ACC112 (cell line): ENCODE measurements around the gene SGPL1.

Experiments used
- H2AFZ ChIP-seq: fragments of 200-600 bp; sonication (generic); one replicate; pipeline ENCODE4 v1.6.0; 2017; ENCODE audit warnings: antibody characterized with exemption, low read length; ENCODE audit not compliant: unreplicated experiment
- H3K27ac ChIP-seq: fragments of 200-600 bp; sonication (generic); 2 replicates; pipeline ENCODE4 v1.5.1; 2014; ENCODE audit warnings: low read depth, mild to moderate bottlenecking, antibody characterized with exemption, low read length, moderate library complexity
- H3K27me3 ChIP-seq: fragments of 200-600 bp; sonication (generic); 2 replicates; pipeline ENCODE4 v1.6.1; 2014; ENCODE audit warnings: mild to moderate bottlenecking, antibody characterized with exemption, low read length, moderate library complexity, mixed read lengths; ENCODE audit not compliant: insufficient read depth
- H3K36me3 ChIP-seq: fragments of 200-600 bp; sonication (generic); 2 replicates; pipeline ENCODE4 v1.6.1; 2016; ENCODE audit warnings: mild to moderate bottlenecking, antibody characterized with exemption, low read length, moderate library complexity, mixed read lengths; ENCODE audit not compliant: insufficient read depth
- H3K4me1 ChIP-seq: fragments of 200-600 bp; sonication (generic); one replicate; pipeline ENCODE4 v1.6.1; 2016; ENCODE audit warnings: low read length, mixed read lengths; ENCODE audit not compliant: insufficient read depth, unreplicated experiment, control insufficient read depth
- H3K4me3 ChIP-seq: fragments of 200-600 bp; sonication (generic); 2 replicates; pipeline ENCODE4 v1.5.1; 2014; ENCODE audit warnings: mild to moderate bottlenecking, low read depth, low read length
- H3K79me2 ChIP-seq: fragments of 200-600 bp; sonication (generic); one replicate; pipeline ENCODE4 v1.6.0; 2016; ENCODE audit warnings: low read length; ENCODE audit not compliant: control insufficient read depth, unreplicated experiment, insufficient read depth

The SGPL1 gene

GRCh38 chr10:70832852-70833528 lies 17.2 kb downstream of the SGPL1 start:
- 0 out of 2 replicates have a peak, but pooled peaks cover 6% of the 10 kb centered on the region for H3K36me3 ChIP-seq
- peak overlapping the region; percentile 89 for H3K27ac ChIP-seq
- peaks cover 28% of the 10 kb centered on the region for H3K79me2 ChIP-seq

GRCh38 chr10:70833601-70834000 lies 17.9 kb downstream of the SGPL1 start:
- Histone ChIP-seq H3K36me3 (peaks cover 12% of the 10 kb centered on the region), H3K79me2 (peaks cover 33% of the 10 kb centered on the region), H3K4me3 (peak overlapping the region; percentile 35; the same call in 1 of the 2 replicates), H3K27ac (peak overlapping the region; percentile 89), H2AFZ (peak overlapping the region; percentile 19), H3K27me3 (no peaks in the 10 kb centered on the region), H3K4me1 (peaks cover 36% of the 10 kb centered on the region)

More at GRCh38 chr10:70832852-70833528, 17.2 kb downstream of the SGPL1 start:
- no peaks in the 10 kb centered on the region for H3K27me3 ChIP-seq
- peak overlapping the region; percentile 35; the same call in 1 of the 2 replicates for H3K4me3 ChIP-seq
- peaks cover 36% of the 10 kb centered on the region for H3K4me1 ChIP-seq
- H2AFZ ChIP-seq = peak overlapping the region; percentile 19

- Histone ChIP-seq H2AFZ (peak overlapping the region; percentile 19), H3K27ac (peak overlapping the region; percentile 89), H3K4me1 (peaks cover 36% of the 10 kb centered on the region), H3K27me3 (no peaks in the 10 kb centered on the region), H3K4me3 (no peak overlapping the region), H3K36me3 (peaks cover 16% of the 10 kb centered on the region), H3K79me2 (peaks cover 33% of the 10 kb centered on the region)
Observed at GRCh38 chr10:70834021-70834420, 18.3 kb downstream of the SGPL1 start.

- Histone ChIP-seq H3K4me3 (no peak overlapping the region), H3K4me1 (peaks cover 36% of the 10 kb centered on the region), H3K79me2 (peaks cover 33% of the 10 kb centered on the region), H3K27ac (peak overlapping the region; percentile 89), H3K36me3 (peaks cover 16% of the 10 kb centered on the region), H2AFZ (no peak overlapping the region), H3K27me3 (no peaks in the 10 kb centered on the region)
Observed at GRCh38 chr10:70834441-70835151, 18.8 kb downstream of the SGPL1 start.

- Histone ChIP-seq H3K4me1 (peaks cover 36% of the 10 kb centered on the region), H3K27me3 (no peaks in the 10 kb centered on the region), H3K36me3 (peaks cover 16% of the 10 kb centered on the region), H3K79me2 (peaks cover 33% of the 10 kb centered on the region), H3K27ac (peak overlapping the region; percentile 7; the same call in 1 of the 2 replicates), H3K4me3 (no peak overlapping the region), H2AFZ (no peak overlapping the region)
Observed at GRCh38 chr10:70836319-70836718, 20.6 kb downstream of the SGPL1 start.

- H3K27ac ChIP-seq = no peak overlapping the region
- H3K36me3 ChIP-seq = peaks cover 16% of the 10 kb centered on the region
- peaks cover 33% of the 10 kb centered on the region for H3K79me2 ChIP-seq
- H3K4me1 ChIP-seq = peaks cover 29% of the 10 kb centered on the region
- no peak overlapping the region for H2AFZ ChIP-seq
- H3K27me3 ChIP-seq = no peaks in the 10 kb centered on the region
- no peak overlapping the region for H3K4me3 ChIP-seq
Observed at GRCh38 chr10:70837660-70838059, 21.9 kb downstream of the SGPL1 start.

GRCh38 chr10:70838270-70838805 lies 22.6 kb downstream of the SGPL1 start:
- peaks cover 16% of the 10 kb centered on the region for H3K36me3 ChIP-seq
- H3K4me3 ChIP-seq = no peak overlapping the region
- peaks cover 35% of the 10 kb centered on the region for H3K79me2 ChIP-seq
- H2AFZ ChIP-seq = no peak overlapping the region
- H3K27me3 ChIP-seq = no peaks in the 10 kb centered on the region
- H3K27ac ChIP-seq = no peak overlapping the region
- H3K4me1 ChIP-seq = peaks cover 23% of the 10 kb centered on the region

GRCh38 chr10:70840836-70841235 lies 25.1 kb downstream of the SGPL1 start:
- Histone ChIP-seq H3K4me1 (peaks cover 13% of the 10 kb centered on the region), H3K79me2 (peaks cover 19% of the 10 kb centered on the region), H3K27me3 (no peaks in the 10 kb centered on the region), H3K4me3 (no peak overlapping the region), H3K36me3 (peaks cover 16% of the 10 kb centered on the region), H3K27ac (no peak overlapping the region), H2AFZ (no peak overlapping the region)

GRCh38 chr10:70843333-70843732 lies 27.6 kb downstream of the SGPL1 start:
- Histone ChIP-seq H3K27ac (no peak overlapping the region), H3K36me3 (peaks cover 6% of the 10 kb centered on the region), H2AFZ (no peak overlapping the region), H3K4me3 (no peak overlapping the region), H3K79me2 (peaks cover 5% of the 10 kb centered on the region), H3K27me3 (no peaks in the 10 kb centered on the region), H3K4me1 (peaks cover 6% of the 10 kb centered on the region)

GRCh38 chr10:70843776-70844489 lies 28.2 kb downstream of the SGPL1 start:
- Histone ChIP-seq H3K4me1 (peaks cover 6% of the 10 kb centered on the region), H3K36me3 (no peaks in the 10 kb centered on the region; the same call in 1 of the 2 replicates), H2AFZ (no peak overlapping the region), H3K4me3 (no peak overlapping the region), H3K27ac (no peak overlapping the region), H3K79me2 (peaks cover 3% of the 10 kb centered on the region), H3K27me3 (no peaks in the 10 kb centered on the region)
